Mesodermal cell (in vitro differentiated cells): ENCODE data around the gene AP1M1.

ENCODE experiments used
- H3K27ac ChIP-seq: 2 replicates; pipeline ENCODE4 v1.7.0; 2013; ENCODE audit warnings: mild to moderate bottlenecking, low read depth, low read length, moderate library complexity; ENCODE audit not compliant: severe bottlenecking
- H3K36me3 ChIP-seq: 2 replicates; pipeline ENCODE4 v1.7.1; 2013; ENCODE audit warnings: mild to moderate bottlenecking, low read length, moderate library complexity; ENCODE audit not compliant: control insufficient read depth, insufficient read depth
- H3K4me1 ChIP-seq: one replicate; pipeline ENCODE4 v1.7.1; 2013; ENCODE audit warnings: mild to moderate bottlenecking, low read length; ENCODE audit not compliant: insufficient read depth, control insufficient read depth, poor library complexity, severe bottlenecking
- H3K4me3 ChIP-seq: 2 replicates; pipeline ENCODE4 v1.7.0; 2013; ENCODE audit warnings: low read length, control low read depth, mild to moderate bottlenecking; ENCODE audit not compliant: insufficient read depth, poor library complexity, severe bottlenecking; ENCODE audit errors: extremely low read depth
- H3K9me3 ChIP-seq: 2 replicates; pipeline ENCODE4 v1.7.1; 2013; ENCODE audit warnings: mild to moderate bottlenecking, low read length, moderate library complexity; ENCODE audit not compliant: control insufficient read depth
- WGBS, 2 experiments: methylation state at CpG; one replicate each; pipeline ENCODE4 v1.1.5; 2013; ENCODE audit warnings: missing lambda C conversion rate in 2 of 2; ENCODE audit not compliant: insufficient coverage in 2 of 2; 5-methylcytosine and 5-hydroxymethylcytosine counted together

The AP1M1 gene

DNA sequence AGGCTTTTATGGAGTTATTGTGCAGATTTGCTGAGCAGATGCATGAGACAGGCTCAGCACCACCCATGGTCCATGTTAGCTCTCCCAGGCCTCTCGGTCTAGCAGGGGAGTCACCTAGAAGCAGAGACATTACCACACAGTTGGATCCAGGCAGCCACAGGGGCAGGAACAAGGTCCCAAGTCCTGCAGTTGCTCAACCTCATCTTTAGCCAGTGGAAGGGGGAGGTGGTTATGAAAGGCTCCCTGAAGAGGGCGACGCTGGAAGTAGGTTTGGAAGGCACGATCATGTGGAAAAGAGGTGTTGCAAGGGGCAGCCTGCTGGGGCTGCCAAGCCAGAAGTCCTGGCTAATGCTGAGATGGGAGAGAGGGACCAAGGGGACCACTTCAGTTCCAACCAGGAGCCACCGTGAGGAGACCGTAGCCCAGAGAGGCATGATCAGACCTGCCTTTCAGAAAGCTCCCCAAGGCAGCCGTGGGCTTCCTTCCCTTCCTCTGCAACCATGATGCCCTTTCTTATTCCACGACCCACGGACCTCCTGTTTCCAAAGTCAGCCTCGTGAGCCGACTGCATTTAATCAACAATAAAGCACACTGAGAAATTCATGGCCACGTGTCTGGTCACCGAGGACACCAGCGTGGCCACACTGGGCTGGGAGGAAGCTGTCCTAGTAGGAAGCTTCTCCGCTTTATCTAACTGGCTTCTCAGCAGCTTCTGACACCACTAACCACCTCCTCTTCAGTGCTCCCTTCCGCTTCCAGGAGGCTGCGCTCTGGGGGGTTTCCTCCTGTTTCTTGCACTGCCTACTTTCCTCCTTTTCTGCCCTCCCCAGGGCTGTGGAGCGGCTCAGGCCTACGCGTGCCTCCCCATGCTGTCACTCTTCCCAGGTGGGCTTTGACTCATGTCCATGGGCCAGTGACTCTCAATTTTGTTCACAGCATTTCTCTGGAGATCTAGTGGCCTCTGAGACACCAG is 2.6 kb downstream of the AP1M1 start:
- 95% methylated on average over 16 to 20 of the region's 20 CpGs for WGBS, 2 experiments
- no peak overlapping the region for H3K4me3 ChIP-seq
- peaks cover 5% of the 10 kb centered on the region for H3K4me1 ChIP-seq
- peaks cover 49% of the 10 kb centered on the region for H3K36me3 ChIP-seq
- no peak overlapping the region for H3K27ac ChIP-seq
- H3K9me3 ChIP-seq, result no peaks in the 10 kb centered on the region

DNA sequence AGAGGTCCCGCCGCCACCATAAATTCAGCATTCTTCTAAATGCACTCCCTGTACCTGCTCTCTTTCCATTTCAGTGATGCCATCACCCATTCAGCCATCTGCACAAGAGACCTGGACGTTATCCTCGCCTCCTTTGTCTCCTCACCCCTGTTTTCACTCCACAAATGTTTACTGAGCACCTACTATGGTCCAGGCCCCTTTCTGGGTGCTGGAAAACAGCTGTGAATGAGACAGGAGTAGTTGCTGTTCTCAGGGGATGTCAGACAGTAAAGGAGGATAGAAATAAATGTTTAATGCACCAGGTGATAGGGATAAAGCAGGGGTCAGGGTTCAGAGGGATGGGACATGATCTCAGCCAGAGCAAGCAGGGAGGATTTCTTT is 3.3 kb downstream of the AP1M1 start:
- H3K36me3 ChIP-seq, result peaks cover 55% of the 10 kb centered on the region
- H3K4me1 ChIP-seq, result peaks cover 5% of the 10 kb centered on the region
- H3K9me3 ChIP-seq, result no peaks in the 10 kb centered on the region
- WGBS, 2 experiments, result 94 to 100% methylated on average over 2 to 3 of the region's 4 CpGs
- H3K4me3 ChIP-seq, result no peak overlapping the region
- H3K27ac ChIP-seq, result no peak overlapping the region

DNA sequence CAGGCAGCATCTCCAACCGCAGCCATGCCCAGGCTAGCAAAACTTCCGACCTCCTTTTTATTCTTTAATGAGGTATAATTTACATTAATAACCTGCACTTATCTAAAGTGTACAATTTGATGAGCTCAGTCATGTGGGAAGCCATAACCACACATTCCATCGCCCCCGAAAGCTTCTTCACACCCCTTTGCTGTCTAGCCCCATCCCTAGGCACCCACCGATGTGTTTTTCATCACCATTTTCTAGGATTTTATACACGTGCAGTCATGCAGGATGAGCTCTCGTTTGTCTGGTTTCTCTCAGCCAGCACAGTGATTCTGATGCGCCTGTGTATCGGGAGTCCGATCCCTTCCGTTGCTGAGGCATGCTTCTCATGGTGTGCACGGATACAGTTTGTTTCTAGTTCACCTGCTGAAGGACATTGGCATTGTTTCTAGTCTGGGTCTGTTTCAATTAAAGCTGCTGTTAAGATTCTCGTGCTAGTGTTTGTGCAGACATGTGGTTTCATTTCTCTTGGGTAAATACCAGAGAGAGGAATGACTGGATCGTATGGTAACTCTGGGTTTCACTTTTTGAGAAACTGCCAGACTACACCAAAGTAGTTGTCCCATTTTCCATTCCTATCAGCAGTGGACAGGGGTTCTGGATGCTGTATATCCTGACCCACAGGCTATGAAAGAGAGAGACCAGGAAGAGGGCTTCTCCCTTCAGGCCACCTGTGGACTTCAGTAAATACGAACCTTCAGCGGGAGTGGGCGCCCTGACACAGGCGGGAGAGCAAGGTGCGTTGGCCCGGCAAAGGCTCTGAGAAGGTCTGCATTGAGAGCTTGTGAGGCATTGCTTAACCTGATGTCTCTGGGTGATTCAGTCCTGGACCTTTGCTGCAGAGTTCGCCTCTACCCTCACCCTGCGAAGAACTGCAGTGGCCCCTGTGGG is 4.9 kb downstream of the AP1M1 start:
- WGBS, 2 experiments, result 92 to 94% methylated on average over 17 to 20 of the region's 22 CpGs

DNA sequence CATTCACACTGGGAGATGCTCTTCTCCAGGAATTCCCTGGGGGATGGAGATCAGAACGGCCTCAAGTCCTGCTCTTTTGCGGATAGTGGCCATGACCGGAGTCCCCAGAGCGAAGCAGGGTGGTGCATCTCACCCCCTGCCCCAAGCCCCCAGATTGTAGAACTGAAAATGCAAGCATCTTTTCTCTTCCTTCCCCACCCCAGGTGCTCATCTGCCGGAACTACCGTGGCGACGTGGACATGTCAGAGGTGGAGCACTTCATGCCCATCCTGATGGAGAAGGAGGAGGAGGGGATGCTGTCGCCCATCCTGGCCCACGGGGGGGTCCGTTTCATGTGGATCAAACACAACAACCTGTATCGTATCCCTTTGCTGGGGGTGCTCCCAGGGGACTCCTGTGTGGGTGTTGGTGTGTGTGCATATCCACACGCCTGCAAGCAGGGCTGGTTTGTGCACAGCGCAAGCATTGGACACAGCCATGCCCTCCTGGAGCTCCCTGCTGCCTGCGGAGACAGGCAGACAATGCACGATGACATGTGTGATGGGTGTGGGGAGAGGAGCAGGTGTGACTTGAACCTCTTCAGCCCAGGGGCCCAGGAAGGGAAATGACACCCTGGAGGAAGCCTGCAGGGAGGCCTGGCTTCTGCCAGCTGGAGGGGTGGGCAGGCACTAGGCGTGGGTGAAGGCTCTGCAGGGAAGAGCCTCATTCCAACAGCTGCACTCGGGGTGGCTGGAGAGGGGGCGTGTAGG is 5.7 kb downstream of the AP1M1 start:
- Histone ChIP-seq H3K27ac (no peak overlapping the region), H3K4me3 (no peak overlapping the region), H3K4me1 (no peaks in the 10 kb centered on the region), H3K9me3 (no peaks in the 10 kb centered on the region), H3K36me3 (peaks cover 78% of the 10 kb centered on the region)
- 96 to 100% methylated on average over 5 to 16 of the region's 19 CpGs for WGBS, 2 experiments

More for the DNA sequence above, 4.9 kb downstream of the AP1M1 start:
- peaks cover 70% of the 10 kb centered on the region for H3K36me3 ChIP-seq
- no peak overlapping the region for H3K27ac ChIP-seq
- no peaks in the 10 kb centered on the region for H3K9me3 ChIP-seq
- H3K4me1 ChIP-seq, result no peaks in the 10 kb centered on the region
- no peak overlapping the region for H3K4me3 ChIP-seq

DNA sequence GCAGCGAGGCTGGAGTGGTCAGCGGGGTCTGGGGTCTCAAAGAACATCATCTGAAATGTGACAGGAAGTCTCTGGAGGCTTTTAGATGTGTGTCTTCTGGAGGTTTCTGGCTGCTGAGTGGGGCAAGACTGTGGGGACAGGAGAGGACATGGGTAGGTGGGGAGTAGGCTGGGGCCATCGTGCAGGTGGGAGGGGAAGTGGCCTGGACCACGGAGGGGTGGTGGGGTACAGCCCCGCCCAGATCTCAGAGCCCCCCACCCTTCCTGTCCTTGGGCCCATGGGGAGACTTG is 6.2 kb downstream of the AP1M1 start:
- WGBS, 2 experiments, result 95 to 100% methylated on average over 4 to 5 of the region's 5 CpGs
- Histone ChIP-seq H3K27ac (no peak overlapping the region), H3K36me3 (peaks cover 83% of the 10 kb centered on the region)

DNA sequence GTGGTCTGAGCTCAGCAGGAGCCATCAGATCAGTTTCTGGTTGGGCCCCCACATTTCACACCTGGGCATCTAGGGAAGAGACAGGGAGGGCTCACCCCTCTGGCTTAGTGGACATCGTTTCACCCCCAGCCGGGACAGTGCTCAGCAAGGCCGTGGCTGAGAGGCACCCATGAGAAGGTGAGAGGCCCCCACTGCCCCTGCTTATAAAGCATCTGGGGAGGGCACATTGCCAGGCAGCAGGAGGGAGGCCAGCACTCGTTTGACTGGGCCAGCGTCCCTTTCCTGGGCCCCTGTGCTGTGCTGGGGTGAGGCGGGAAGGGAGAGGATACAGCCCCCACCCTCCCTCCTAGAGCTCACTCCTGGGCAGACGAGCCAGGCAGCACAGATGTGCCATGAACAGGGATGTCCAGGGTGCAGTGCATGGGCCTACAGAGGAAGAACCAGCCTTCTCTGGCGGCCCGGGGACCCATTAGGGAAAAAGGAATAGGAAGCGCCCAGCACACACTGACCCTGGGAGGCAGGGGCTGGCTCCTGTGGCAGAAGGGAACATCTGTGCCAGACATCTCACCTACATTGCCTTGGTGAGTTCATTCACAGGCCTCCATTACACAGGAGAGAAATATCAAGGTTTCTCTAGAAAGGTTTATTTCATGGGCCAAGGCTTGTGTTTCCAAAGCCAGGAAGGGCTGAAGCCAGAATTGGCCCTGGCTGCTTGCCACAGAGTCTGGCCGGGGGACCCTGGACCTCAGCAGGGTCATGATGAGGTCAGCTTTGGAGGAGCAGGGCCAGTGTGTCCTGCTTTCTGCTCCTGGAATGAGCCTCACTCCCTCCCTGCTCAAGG is 7.7 kb downstream of the AP1M1 start:
- no peak overlapping the region for H3K27ac ChIP-seq
- H3K4me3 ChIP-seq, result no peak overlapping the region
- H3K9me3 ChIP-seq, result no peaks in the 10 kb centered on the region
- peaks cover 92% of the 10 kb centered on the region for H3K36me3 ChIP-seq
- H3K4me1 ChIP-seq, result no peaks in the 10 kb centered on the region
- WGBS, 2 experiments, result 95 to 96% methylated on average over 7 to 8 of the region's 11 CpGs

More for the DNA sequence above, 6.2 kb downstream of the AP1M1 start:
- H3K4me1 ChIP-seq, result no peaks in the 10 kb centered on the region
- no peaks in the 10 kb centered on the region for H3K9me3 ChIP-seq
- H3K4me3 ChIP-seq, result no peak overlapping the region

DNA sequence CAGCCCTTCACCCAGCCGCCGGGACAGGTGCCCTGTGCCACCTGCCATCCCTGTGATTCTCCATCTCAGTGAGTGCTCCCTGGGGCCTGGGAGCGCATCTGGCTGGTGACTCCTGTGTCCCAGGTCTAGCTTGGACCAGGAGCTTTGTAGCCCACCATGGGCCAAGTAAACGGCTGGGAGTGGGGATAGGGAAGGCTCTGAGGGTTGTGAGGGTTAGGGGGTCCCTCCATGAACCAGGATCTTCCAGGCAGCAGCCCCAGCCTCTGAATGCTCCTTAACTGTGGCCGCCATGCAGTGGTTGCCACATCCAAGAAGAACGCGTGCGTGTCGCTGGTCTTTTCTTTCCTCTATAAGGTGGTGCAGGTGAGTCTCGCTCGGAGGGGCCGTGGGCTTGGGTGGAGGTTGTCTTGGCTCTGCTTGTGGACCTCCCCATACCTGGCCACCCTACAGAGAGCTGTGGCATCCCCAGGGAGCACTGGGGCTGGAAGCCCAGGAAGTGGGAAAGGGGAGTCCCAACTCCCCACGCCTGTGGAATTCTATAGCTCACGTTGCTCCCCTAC is 8.4 kb downstream of the AP1M1 start:
- Histone ChIP-seq H3K27ac (no peak overlapping the region), H3K9me3 (no peaks in the 10 kb centered on the region), H3K4me1 (no peaks in the 10 kb centered on the region), H3K4me3 (no peak overlapping the region), H3K36me3 (peaks cover 92% of the 10 kb centered on the region)
- WGBS, 2 experiments, result 82 to 92% methylated on average over 2 to 11 of the region's 14 CpGs

DNA sequence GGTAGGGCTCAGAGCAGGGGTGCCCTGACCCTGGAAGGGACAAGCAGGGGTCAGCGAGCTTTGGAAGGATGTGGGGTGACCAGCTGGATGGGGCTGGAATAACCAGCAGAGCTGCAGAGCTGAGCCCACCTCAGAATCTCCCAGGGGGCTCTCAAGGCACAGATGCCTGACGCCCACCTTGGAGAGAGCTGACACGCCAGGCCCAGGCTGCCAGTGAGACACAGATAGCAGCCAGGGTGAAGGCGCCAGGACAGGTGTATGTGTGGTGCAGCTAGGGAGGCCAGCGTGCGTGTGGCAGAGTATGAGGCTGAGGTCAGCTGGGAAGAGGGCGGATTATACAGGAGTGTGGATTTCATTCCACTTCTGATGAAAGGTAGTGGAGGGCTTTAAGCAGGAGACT is 8.9 kb downstream of the AP1M1 start:
- 93 to 96% methylated on average over 6 of the region's 7 CpGs for WGBS, 2 experiments
- Histone ChIP-seq H3K4me1 (no peaks in the 10 kb centered on the region), H3K4me3 (no peak overlapping the region), H3K27ac (no peak overlapping the region), H3K9me3 (no peaks in the 10 kb centered on the region), H3K36me3 (peaks cover 94% of the 10 kb centered on the region)

DNA sequence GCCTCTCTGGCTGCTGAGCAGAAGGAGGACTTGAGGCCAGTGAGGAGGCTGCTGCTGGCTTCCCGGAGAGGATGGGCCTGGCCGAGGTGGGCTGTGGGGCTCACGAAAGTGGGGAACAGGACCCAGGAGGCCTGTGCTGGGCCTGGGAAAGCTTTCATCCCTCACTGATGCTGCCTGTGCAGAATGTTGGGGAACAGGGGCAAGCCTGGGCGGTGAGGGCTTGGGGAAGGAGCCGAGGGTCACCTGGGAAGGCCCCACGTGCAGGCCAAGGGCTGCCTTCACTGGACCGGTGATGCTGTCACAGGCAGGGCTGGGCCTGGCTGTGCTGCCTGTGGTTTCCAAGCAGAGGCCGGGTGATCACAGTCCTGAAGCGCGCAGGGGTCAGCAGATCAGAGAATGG is 9.4 kb downstream of the AP1M1 start:
- no peak overlapping the region for H3K4me3 ChIP-seq
- no peaks in the 10 kb centered on the region for H3K4me1 ChIP-seq
- WGBS, 2 experiments, result 93 to 97% methylated on average over 7 to 10 of the region's 10 CpGs
- no peak overlapping the region for H3K27ac ChIP-seq
- no peaks in the 10 kb centered on the region for H3K9me3 ChIP-seq
- peaks cover 94% of the 10 kb centered on the region for H3K36me3 ChIP-seq
